Endothelial cell of umbilical vein (primary cell): ENCODE measurements around the gene RHCG. TPM values are rescaled to one million over a fixed set of nuclear protein-coding genes. Genes with fewer than 3 reads are reported as not detected.

Experiments
- BruUV-seq: library from RNA; stranded (reverse); fragments of 400-500 nt; replicated peaks from 2 replicates; lab custom pipeline; 2021; lab: Mats Ljungman, UMichigan
- CTCF ChIA-PET: fragments of 300-600, 350-600 bp; sonication (Branson Sonifier 250); formaldehyde crosslinking; loops from one replicate; lab custom pipeline; 2021; ENCODE audit warnings: antibody characterized with exemption, inconsistent platforms; lab: Charles Lee
- POLR2A ChIA-PET: fragments of 300-600, 350-600 bp; sonication (Branson Sonifier 250); formaldehyde crosslinking; loops from one replicate; lab custom pipeline; 2021; ENCODE audit warnings: antibody characterized with exemption, inconsistent platforms; lab: Charles Lee
- DNase-seq: peaks from one replicate; pipeline ENCODE4 v3.0.0-alpha.2; 2011; ENCODE audit warnings: low read depth, low spot score
- FAIRE-seq: peaks from 2 replicates; lab custom pipeline; 2011; peaks lifted over from hg19 to GRCh38; lab: Jason Lieb, UNC
- H2AFZ ChIP-seq: 2 replicates; pipeline ENCODE4 v1.6.0; 2012; ENCODE audit warnings: low read depth, low read length, control low read depth, inconsistent platforms
- H3K27ac ChIP-seq: 2 replicates; pipeline ENCODE4 v1.5.1; 2011; ENCODE audit warnings: low read depth, mild to moderate bottlenecking, control low read depth, low read length, moderate library complexity; ENCODE audit not compliant: insufficient read depth
- H3K27me3 ChIP-seq, 2 experiments: 2 replicates each; pipeline versions ENCODE4 v1.6.0 to v1.6.1; 2011; ENCODE audit warnings: low read length in 2 of 2, mixed read lengths in 1 of 2; ENCODE audit not compliant: control insufficient read depth in 2 of 2, insufficient read depth in 2 of 2
- H3K36me3 ChIP-seq, 2 experiments: 2 replicates in 1 of 2; 3 replicates in 1 of 2; pipeline ENCODE4 v1.5.1; 2011; ENCODE audit warnings: low read length in 2 of 2, mild to moderate bottlenecking in 1 of 2, moderate library complexity in 1 of 2; ENCODE audit not compliant: control insufficient read depth in 2 of 2, insufficient read depth in 2 of 2; ENCODE audit errors: extremely low read depth in 1 of 2
- H3K4me1 ChIP-seq: 3 replicates; pipeline ENCODE4 v1.5.1; 2011; ENCODE audit warnings: mild to moderate bottlenecking, low read length; ENCODE audit not compliant: control insufficient read depth, insufficient read depth; ENCODE audit errors: extremely low read depth
- H3K4me2 ChIP-seq: 2 replicates; pipeline ENCODE4 v1.6.1; 2011; ENCODE audit warnings: low read length, control low read depth, mixed read lengths; ENCODE audit not compliant: insufficient read depth
- H3K4me3 ChIP-seq, 3 experiments: fragments of 200-600 bp in 1 of 3; sonication (generic), shearing (Covaris generic) in 1 of 3; replicated peaks in 1 of 3; 2 replicates each; pipeline ENCODE4 v1.5.1; 2011 to 2016; ENCODE audit warnings: control low read depth in 3 of 3, low read length in 3 of 3, mild to moderate bottlenecking in 2 of 3, inconsistent platforms in 1 of 3, low read depth in 1 of 3, moderate library complexity in 1 of 3; ENCODE audit not compliant: insufficient read depth in 1 of 3
- H3K79me2 ChIP-seq: 2 replicates; pipeline ENCODE4 v1.6.0; 2012; ENCODE audit warnings: low read length, inconsistent platforms; ENCODE audit not compliant: control insufficient read depth, insufficient read depth
- H3K9ac ChIP-seq: replicated peaks from 2 replicates; pipeline ENCODE3; 2011; ENCODE audit warnings: low read length, control low read depth; ENCODE audit not compliant: insufficient read depth; ENCODE audit errors: extremely low read depth
- H3K9me1 ChIP-seq: replicated peaks from 3 replicates; pipeline ENCODE4 v1.6.0; 2011; ENCODE audit warnings: mild to moderate bottlenecking, low read length; ENCODE audit not compliant: control insufficient read depth, insufficient read depth; ENCODE audit errors: extremely low read depth
- H3K9me3 ChIP-seq: replicated peaks from 2 replicates; pipeline ENCODE4 v1.5.1; 2012; ENCODE audit warnings: low read length, inconsistent platforms; ENCODE audit not compliant: control insufficient read depth, insufficient read depth
- H4K20me1 ChIP-seq: replicated peaks from 2 replicates; pipeline ENCODE3; 2011; ENCODE audit warnings: mild to moderate bottlenecking, low read length; ENCODE audit not compliant: control insufficient read depth, insufficient read depth; ENCODE audit errors: extremely low read depth
- CTCF ChIP-seq, 2 donors: IDR thresholded peaks; 1 replicate in 1 of 2; 2 replicates in 1 of 2; pipeline ENCODE4 v1.5.1; 2011; ENCODE audit warnings: low read length in 2 of 2, mild to moderate bottlenecking in 2 of 2, moderate library complexity in 2 of 2, control low read depth in 1 of 2, inconsistent platforms in 1 of 2, low read depth in 1 of 2; ENCODE audit not compliant: insufficient read depth in 1 of 2; ENCODE audit errors: extremely low read depth in 1 of 2
- EZH2 ChIP-seq: IDR thresholded peaks from 2 replicates; pipeline ENCODE4 v1.6.1; 2012; ENCODE audit warnings: borderline replicate concordance, low read depth, mild to moderate bottlenecking, moderate library complexity, low read length, inconsistent platforms; ENCODE audit not compliant: severe bottlenecking
- FOS ChIP-seq: IDR thresholded peaks from 2 replicates; pipeline ENCODE4 v1.6.1; 2011; ENCODE audit warnings: mild to moderate bottlenecking, low read length, moderate library complexity, borderline replicate concordance; ENCODE audit not compliant: insufficient read depth
- GATA2 ChIP-seq: IDR thresholded peaks from 2 replicates; pipeline ENCODE4 v1.7.0; 2011; ENCODE audit warnings: low read depth, mild to moderate bottlenecking, moderate library complexity, mixed read lengths, low read length; ENCODE audit not compliant: insufficient read length, insufficient read depth
- JUN ChIP-seq: IDR thresholded peaks from 2 replicates; pipeline ENCODE4 v1.6.1; 2011; ENCODE audit warnings: borderline replicate concordance, low read depth; ENCODE audit not compliant: insufficient read length, insufficient read depth
- MAX ChIP-seq: IDR thresholded peaks from 2 replicates; pipeline ENCODE4 v1.6.1; 2011; ENCODE audit not compliant: insufficient read depth, insufficient read length
- MYC ChIP-seq: IDR thresholded peaks from one replicate; pipeline ENCODE4 v1.6.1; 2011; ENCODE audit warnings: mild to moderate bottlenecking, low read depth, low read length
- POLR2A ChIP-seq: IDR thresholded peaks from 2 replicates; pipeline ENCODE4 v1.6.1; 2012; ENCODE audit warnings: low read depth, mild to moderate bottlenecking, control low read depth, low read length
- POLR2AphosphoS5 ChIP-seq: IDR thresholded peaks from 2 replicates; pipeline ENCODE4 v1.6.1; 2012; ENCODE audit warnings: low read depth, mild to moderate bottlenecking, control low read depth, low read length, moderate library complexity; ENCODE audit not compliant: insufficient read depth
- dilution Hi-C: fragments of 300-500 bp; cut with MboI; formaldehyde crosslinking; loops from one replicate; pipeline ENCODE4 v1.15.0; 2019; ENCODE audit warnings: low sequenced_read_pairs; ENCODE audit not compliant: extremely low pct_ligation_motif_present
- intact Hi-C: fragments of 100-400 bp; cut with micrococcal nuclease; formaldehyde crosslinking; loops from one replicate; pipeline ENCODE4 v1.10.0; 2022
- polyA plus RNA-seq, 4 experiments: library from polyadenylated mRNA; depleted of rRNA in 3 of 4; stranded (reverse) in 3 of 4; unstranded in 1 of 4; fragments of >200 nt; gene quantifications; 2 replicates each; pipeline versions ENCODE4 v1.2.1 to v1.2.3, GENCODE V29; 2011 to 2012; ENCODE audit warnings: missing spikeins in 1 of 4
- total RNA-seq: library from RNA; stranded (reverse); gene quantifications from 2 replicates; pipeline ENCODE4 v1.2.3, GENCODE V29; 2021

The RHCG gene
- total and polyA plus RNA-seq, 2 donors (not counting 3 experiments of a cell fraction or from before 2014, with no cell fraction given), result not detected

- dilution Hi-C loops, result no loop called here
- intact Hi-C loops, result no loop called here
- H4K20me1 ChIP-seq, result no peaks in the 10 kb centered on the region
- ChIA-PET POLR2A (no interaction called here), CTCF (no interaction called here)
- FAIRE-seq (no peak), DNase-seq (no peak)
- no TSS peak for BruUV-seq
- no peaks in the 10 kb centered on the region for H3K79me2 ChIP-seq
- no peak overlapping the region for H2AFZ ChIP-seq
- no peak overlapping the region for H3K4me2 ChIP-seq
- H3K27ac ChIP-seq, result no peak overlapping the region
- TF ChIP-seq JUN (no peak), MYC (no peak), FOS (no peak), MAX (no peak), POLR2AphosphoS5 (no peak), GATA2 (no peak), CTCF (IDR thresholded peaks at IDR 0.05; ENCODE audit: extremely low read depth in 1 of 2, insufficient read depth in 1 of 2, low read depth in 1 of 2, low read length in 2 of 2) (no peak), EZH2 (no peak), POLR2A (no peak)
- no peak overlapping the region for H3K4me3 ChIP-seq
- H3K9me3 ChIP-seq, result no peaks in the 10 kb centered on the region
- no peaks in the 10 kb centered on the region for H3K9me1 ChIP-seq
- no peak overlapping the region for H3K9ac ChIP-seq
- no peaks in the 10 kb centered on the region for H3K4me1 ChIP-seq
- peaks cover 0 to 3% of the 10 kb centered on the region in 2 experiments for H3K27me3 ChIP-seq
- no peaks in the 10 kb centered on the region for H3K36me3 ChIP-seq
Observed at GRCh38 chr15:89460048-89460447, 36.3 kb downstream of the RHCG start.
